NCI-H345 (cell line): ENCODE results near the gene AANAT.

Source experiments
- DNase-seq: peaks from one replicate; lab custom pipeline; 2025; lab: John Stamatoyannopoulos, UW

AANAT gene

GRCh38 chr17:76467366-76467765, at the start of gene AANAT:
AANAT (plus strand) TSS chr17:76467603; CDS start chr17:76468747, 1,144 bp downstream.
- DNase-seq: no peak

- DNase-seq: no peak
Observed at GRCh38 chr17:76419576-76420260, 47.7 kb upstream of the AANAT start.

GRCh38 chr17:76420356-76421043, 46.9 kb upstream of the AANAT start:
- DNase-seq: no peak

GRCh38 chr17:76421044-76421407, 46.4 kb upstream of the AANAT start:
- DNase-seq: no peak

- DNase-seq: no peak
Observed at GRCh38 chr17:76422406-76422805, 45.0 kb upstream of the AANAT start.

- no peak for DNase-seq
Observed at GRCh38 chr17:76422860-76423259, 44.5 kb upstream of the AANAT start.

- no peak for DNase-seq
Observed at GRCh38 chr17:76426853-76427252, 40.5 kb upstream of the AANAT start.

- no peak for DNase-seq
Observed at GRCh38 chr17:76427501-76428231, 39.7 kb upstream of the AANAT start.

GRCh38 chr17:76428511-76428910, 38.9 kb upstream of the AANAT start:
- no peak for DNase-seq

GRCh38 chr17:76431509-76431908, 35.9 kb upstream of the AANAT start:
- DNase-seq: no peak

- DNase-seq: no peak
Observed at GRCh38 chr17:76432004-76432403, 35.4 kb upstream of the AANAT start.

GRCh38 chr17:76432712-76433336, 34.6 kb upstream of the AANAT start:
- no peak for DNase-seq

GRCh38 chr17:76433693-76434092, 33.7 kb upstream of the AANAT start:
- DNase-seq: no peak

- DNase-seq: no peak
Observed at GRCh38 chr17:76434870-76435269, 32.5 kb upstream of the AANAT start.

GRCh38 chr17:76435751-76436150, 31.7 kb upstream of the AANAT start:
- no peak for DNase-seq

- no peak for DNase-seq
Observed at GRCh38 chr17:76437467-76438402, 29.7 kb upstream of the AANAT start.

- no peak for DNase-seq
Observed at GRCh38 chr17:76438906-76439305, 28.5 kb upstream of the AANAT start.

GRCh38 chr17:76439314-76439928, 28.0 kb upstream of the AANAT start:
- no peak for DNase-seq

- no peak for DNase-seq
Observed at GRCh38 chr17:76440751-76441362, 26.5 kb upstream of the AANAT start.

- DNase-seq: no peak
Observed at GRCh38 chr17:76441686-76442340, 25.6 kb upstream of the AANAT start.
